H9 (cell line): Measurements from ENCODE around the gene RPRD1B. TPM values are rescaled to one million over a fixed set of nuclear protein-coding genes. Genes with fewer than 3 reads are reported as not detected.
"Not testable (repeated sequence)": the region's sequence is repeated elsewhere in the genome, so short reads cannot be mapped to it uniquely, and the experiment has no call there.

ENCODE experiments used
- DNase-seq: peaks from one replicate; pipeline ENCODE4 v3.0.0-alpha.2; 2017
- H2AFZ ChIP-seq: one replicate; pipeline ENCODE4 v1.6.1; 2013; ENCODE audit warnings: mild to moderate bottlenecking, low read length, control low read depth, moderate library complexity
- H2AK5ac ChIP-seq: 2 replicates; pipeline ENCODE4 v1.6.1; 2013; ENCODE audit warnings: low read length, control low read depth, mixed read lengths; ENCODE audit not compliant: insufficient read length
- H2BK120ac ChIP-seq: one replicate; pipeline ENCODE4 v1.6.1; 2013; ENCODE audit warnings: low read depth, mild to moderate bottlenecking, low read length, control low read depth, inconsistent platforms; ENCODE audit not compliant: poor library complexity, severe bottlenecking
- H2BK12ac ChIP-seq: 2 replicates; pipeline ENCODE4 v1.6.1; 2013; ENCODE audit warnings: low read length, control low read depth, mixed read lengths, low read depth; ENCODE audit not compliant: insufficient read length
- H2BK15ac ChIP-seq: 2 replicates; pipeline ENCODE4 v1.6.1; 2013; ENCODE audit warnings: low read depth, low read length, control low read depth
- H2BK20ac ChIP-seq: one replicate; pipeline ENCODE4 v1.6.1; 2013; ENCODE audit warnings: low read depth, mild to moderate bottlenecking, low read length, control low read depth, inconsistent platforms; ENCODE audit not compliant: poor library complexity, severe bottlenecking
- H2BK5ac ChIP-seq: 2 replicates; pipeline ENCODE4 v1.6.1; 2013; ENCODE audit warnings: low read length, control low read depth, mixed read lengths; ENCODE audit not compliant: insufficient read length
- H3K14ac ChIP-seq: 2 replicates; pipeline ENCODE4 v1.6.1; 2013; ENCODE audit warnings: low read length, control low read depth; ENCODE audit not compliant: insufficient read depth
- H3K18ac ChIP-seq: 2 replicates; pipeline ENCODE4 v1.6.1; 2013; ENCODE audit warnings: low read depth, mild to moderate bottlenecking, mixed read lengths, low read length, control low read depth; ENCODE audit not compliant: insufficient read length
- H3K23ac ChIP-seq: 2 replicates; pipeline ENCODE4 v1.6.1; 2013; ENCODE audit warnings: low read length, control low read depth, mixed read lengths, low read depth; ENCODE audit not compliant: insufficient read length
- H3K23me2 ChIP-seq: 2 replicates; pipeline ENCODE4 v1.6.1; 2013; ENCODE audit warnings: low read depth, mild to moderate bottlenecking, mixed read lengths, low read length, control low read depth; ENCODE audit not compliant: insufficient read length, poor library complexity, severe bottlenecking
- H3K27ac ChIP-seq: 2 replicates; pipeline ENCODE4 v1.5.1; 2013; ENCODE audit warnings: low read length, control low read depth, mixed read lengths, low read depth; ENCODE audit not compliant: insufficient read length
- H3K27me3 ChIP-seq: 2 replicates; pipeline ENCODE4 v1.6.1; 2013; ENCODE audit warnings: low read length, control low read depth, inconsistent platforms; ENCODE audit not compliant: insufficient read depth
- H3K4ac ChIP-seq: 2 replicates; pipeline ENCODE4 v1.6.1; 2013; ENCODE audit warnings: low read depth, mild to moderate bottlenecking, control low read depth, inconsistent platforms, low read length, moderate library complexity
- H3K4me1 ChIP-seq: 2 replicates; pipeline ENCODE4 v1.6.1; 2013; ENCODE audit warnings: low read length, control low read depth, inconsistent platforms; ENCODE audit not compliant: insufficient read depth
- H3K4me2 ChIP-seq: 2 replicates; pipeline ENCODE4 v1.6.1; 2013; ENCODE audit warnings: low read length, control low read depth, mixed read lengths; ENCODE audit not compliant: insufficient read length, insufficient read depth
- H3K56ac ChIP-seq: 2 replicates; pipeline ENCODE4 v1.6.1; 2013; ENCODE audit warnings: low read depth, mild to moderate bottlenecking, mixed read lengths, low read length, control low read depth; ENCODE audit not compliant: insufficient read length
- H3K79me1 ChIP-seq: 2 replicates; pipeline ENCODE4 v1.6.1; 2013; ENCODE audit warnings: low read depth, mild to moderate bottlenecking, moderate library complexity, low read length, control low read depth, inconsistent platforms; ENCODE audit not compliant: insufficient read depth, poor library complexity, severe bottlenecking
- H3K79me2 ChIP-seq: 2 replicates; pipeline ENCODE4 v1.6.1; 2013; ENCODE audit warnings: low read length, control low read depth, inconsistent platforms; ENCODE audit not compliant: insufficient read depth
- H3K9ac ChIP-seq: 2 replicates; pipeline ENCODE4 v1.6.1; 2013; ENCODE audit warnings: low read length, control low read depth, mixed read lengths; ENCODE audit not compliant: insufficient read length; ENCODE audit errors: extremely low read depth
- H3K9me3 ChIP-seq: one replicate; pipeline ENCODE4 v1.6.1; 2013; ENCODE audit warnings: low read depth, low read length, inconsistent platforms; ENCODE audit not compliant: control insufficient read depth
- H3T11ph ChIP-seq: one replicate; pipeline ENCODE4 v1.6.1; 2013; ENCODE audit warnings: mild to moderate bottlenecking, low read length, control low read depth, inconsistent platforms
- H4K20me1 ChIP-seq: one replicate; pipeline ENCODE4 v1.6.1; 2013; ENCODE audit not compliant: control insufficient read depth, insufficient read length, insufficient read depth
- H4K5ac ChIP-seq: 2 replicates; pipeline ENCODE4 v1.6.1; 2013; ENCODE audit warnings: low read depth, mild to moderate bottlenecking, mixed read lengths, low read length, control low read depth; ENCODE audit not compliant: insufficient read length
- H4K8ac ChIP-seq: replicated peaks from 2 replicates; pipeline ENCODE4 v1.6.1; 2013; ENCODE audit warnings: low read length, control low read depth, mixed read lengths, low read depth; ENCODE audit not compliant: insufficient read length
- H4K91ac ChIP-seq: 2 replicates; pipeline ENCODE4 v1.6.1; 2013; ENCODE audit warnings: low read depth, mild to moderate bottlenecking, moderate library complexity, mixed read lengths, low read length, control low read depth; ENCODE audit not compliant: insufficient read length
- H3K27ac Mint-ChIP-seq, 3 experiments: 2 replicates in 2 of 3; 3 replicates in 1 of 3; pipeline ENCODE4 v1.8.0; 2020 to 2021; ENCODE audit warnings: mixed read lengths in 3 of 3, mild to moderate bottlenecking in 1 of 3, moderate library complexity in 1 of 3
- H3K27me3 Mint-ChIP-seq: 2 replicates; pipeline ENCODE4 v1.8.0; 2021; ENCODE audit warnings: low read depth, mild to moderate bottlenecking, moderate library complexity, mixed read lengths
- H3K36me3 Mint-ChIP-seq, 3 experiments: 2 replicates in 2 of 3; 3 replicates in 1 of 3; pipeline ENCODE4 v1.8.0; 2020 to 2021; ENCODE audit warnings: low read depth in 3 of 3, mixed read lengths in 3 of 3; ENCODE audit not compliant: insufficient read depth in 1 of 3
- H3K4me1 Mint-ChIP-seq, 2 experiments: 2 replicates each; pipeline ENCODE4 v1.8.0; 2020; ENCODE audit warnings: mixed read lengths in 2 of 2
- H3K4me3 Mint-ChIP-seq, 2 experiments: 2 replicates in 1 of 2; 3 replicates in 1 of 2; pipeline ENCODE4 v1.8.0; 2020 to 2021; ENCODE audit warnings: mild to moderate bottlenecking in 2 of 2, mixed read lengths in 2 of 2, moderate library complexity in 1 of 2
- H3K9me3 Mint-ChIP-seq, 2 experiments: 2 replicates in 1 of 2; 3 replicates in 1 of 2; pipeline ENCODE4 v1.8.0; 2020; ENCODE audit warnings: mild to moderate bottlenecking in 2 of 2, mixed read lengths in 2 of 2, moderate library complexity in 1 of 2
- CTCF ChIP-seq: fragments of 200-600 bp; sonication (generic); conservative IDR thresholded peaks from 3 replicates; pipeline ENCODE4 v1.8.0; 2021; ENCODE audit warnings: antibody characterized with exemption, mild to moderate bottlenecking
- WGBS: extraction: QIAGEN DNeasy Blood & Tissue Kit; methylation state at CpG from one replicate; pipeline ENCODE4 v1.1.7; 2013; ENCODE audit warnings: missing lambda C conversion rate, low lambda C conversion rate, mixed read lengths; ENCODE audit not compliant: insufficient read length; ENCODE audit errors: extremely low coverage; 5-methylcytosine and 5-hydroxymethylcytosine counted together
- total RNA-seq: library from RNA; stranded (reverse); gene quantifications from 2 replicates; pipeline ENCODE4 v1.2.1, GENCODE V29; 2021

The RPRD1B gene
- total RNA-seq, 1 experiment from 2014 or later = 34.3 TPM

DNA sequence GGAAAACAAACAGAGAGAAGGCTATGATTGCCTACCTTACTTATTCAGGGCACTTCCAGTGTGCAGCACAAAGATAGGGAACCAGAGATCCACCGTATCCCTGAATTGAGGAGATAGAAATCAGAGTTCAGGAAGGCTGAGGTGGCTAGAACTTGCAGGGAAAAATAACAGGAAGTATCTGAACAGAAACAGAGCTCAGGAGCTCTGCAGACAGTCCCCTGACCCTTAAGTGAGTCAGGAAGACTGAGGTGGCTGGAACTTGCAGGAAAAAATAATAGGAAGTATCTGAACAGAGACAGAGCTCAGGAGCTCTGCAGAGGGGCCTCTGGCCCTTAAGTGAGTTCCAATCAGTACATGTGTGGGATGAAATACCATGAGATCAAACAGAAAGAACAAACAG lies 65.4 kb downstream of the RPRD1B start:
- no peak overlapping the region for H2BK20ac ChIP-seq
- H3K9me3 ChIP-seq = no peaks in the 10 kb centered on the region
- H2BK15ac ChIP-seq = no peak overlapping the region
- H4K91ac ChIP-seq = no peak overlapping the region
- no peak overlapping the region for H3K56ac ChIP-seq
- no peaks in the 10 kb centered on the region for H3K4me1 ChIP-seq
- no peak overlapping the region for H4K5ac ChIP-seq
- no CpG with 5 or more reads among the region's 1 CpG for WGBS
- no peak overlapping the region for H3K14ac ChIP-seq
- H3K79me2 ChIP-seq = no peaks in the 10 kb centered on the region
- no peak overlapping the region for H2BK5ac ChIP-seq
- no peaks in the 10 kb centered on the region for H3K79me1 ChIP-seq
- H3K27me3 ChIP-seq = no peaks in the 10 kb centered on the region
- H2BK12ac ChIP-seq = no peak overlapping the region
- H3K9ac ChIP-seq = no peak overlapping the region
- H3K4ac ChIP-seq = no peak overlapping the region
- H2AK5ac ChIP-seq = no peak overlapping the region
- H3K23ac ChIP-seq = no peak overlapping the region
- TF ChIP-seq CTCF = no peak
- Mint-ChIP-seq H3K4me1 (peaks cover 3 to 6% of the 10 kb centered on the region in 2 experiments; a peak in 3 of 4 replicates), H3K4me3 (no peak overlapping the region), H3K9me3 (peaks cover 4 to 6% of the 10 kb centered on the region in 2 experiments; a peak in 3 of 5 replicates), H3K27me3 (no peaks in the 10 kb centered on the region; the same call in 1 of the 2 replicates), H3K27ac (no peak overlapping the region), H3K36me3 (peaks cover 0 to 7% (median 5%) of the 10 kb centered on the region in 3 experiments; a peak in 3 of 7 replicates)
- no peak overlapping the region for H2BK120ac ChIP-seq
- H3T11ph ChIP-seq = no peak overlapping the region
- H3K18ac ChIP-seq = no peak overlapping the region
- no peaks in the 10 kb centered on the region for H3K23me2 ChIP-seq
- H2AFZ ChIP-seq = no peak overlapping the region
- H4K8ac ChIP-seq = no peak overlapping the region
- no peak for DNase-seq
- no peaks in the 10 kb centered on the region for H4K20me1 ChIP-seq
- H3K27ac ChIP-seq = no peak overlapping the region
- H3K4me2 ChIP-seq = no peak overlapping the region

- H3K56ac ChIP-seq, H3K4me1 ChIP-seq, H2AK5ac ChIP-seq, H2BK12ac ChIP-seq, H3K79me2 ChIP-seq, H3K27me3 Mint-ChIP-seq, H3K14ac ChIP-seq, DNase-seq, H2BK5ac ChIP-seq, H3K23me2 ChIP-seq, H3K23ac ChIP-seq, H3T11ph ChIP-seq, H3K27ac ChIP-seq, H3K18ac ChIP-seq, H3K4me2 ChIP-seq, H3K79me1 ChIP-seq, H3K9me3 ChIP-seq, H3K9ac ChIP-seq, H4K8ac ChIP-seq, H3K4me1 Mint-ChIP-seq, H3K27ac Mint-ChIP-seq, H4K20me1 ChIP-seq, H3K4ac ChIP-seq, H2BK15ac ChIP-seq, H3K36me3 Mint-ChIP-seq, H2AFZ ChIP-seq, H3K4me3 Mint-ChIP-seq, H2BK20ac ChIP-seq, H2BK120ac ChIP-seq, H4K5ac ChIP-seq, H3K9me3 Mint-ChIP-seq, H4K91ac ChIP-seq, H3K27me3 ChIP-seq: not testable (repeated sequence)
- WGBS = no CpG with 5 or more reads among the region's 5 CpGs
Observed at GRCh38 chr20:38102206-38102605, 68.7 kb downstream of the RPRD1B start.
